H1 (cell line): Measurements from ENCODE around the gene ERICH6. TPM values are rescaled to one million over a fixed set of nuclear protein-coding genes. Genes with fewer than 3 reads are reported as not detected.

Experiments used
- BRCA1 ChIP-seq: IDR thresholded peaks from 2 replicates; pipeline ENCODE4 v1.6.1; 2012; ENCODE audit warnings: low read depth, low read length, improper control_type of control experiment
- CHD1 ChIP-seq: IDR thresholded peaks from 2 replicates; pipeline ENCODE4 v1.6.1; 2012; ENCODE audit warnings: low read depth, low read length, improper control_type of control experiment
- CHD2 ChIP-seq: IDR thresholded peaks from 2 replicates; pipeline ENCODE4 v1.6.1; 2012; ENCODE audit warnings: low read length, improper control_type of control experiment
- CHD7 ChIP-seq: fragments of 300-600 bp; sonication (generic); IDR thresholded peaks from 2 replicates; pipeline ENCODE4 v1.7.1; 2012; ENCODE audit warnings: low read length, moderate library complexity, mild to moderate bottlenecking, inconsistent platforms; ENCODE audit not compliant: insufficient replicate concordance
- CTBP2 ChIP-seq: IDR thresholded peaks from 2 replicates; pipeline ENCODE4 v1.7.0; 2011; ENCODE audit warnings: borderline replicate concordance, mild to moderate bottlenecking, moderate library complexity, mixed read lengths, low read length; ENCODE audit not compliant: insufficient read depth, insufficient read length
- JUN ChIP-seq: IDR thresholded peaks from 2 replicates; pipeline ENCODE4 v1.6.1; 2011; ENCODE audit warnings: low read depth, mild to moderate bottlenecking, improper control_type of control experiment, low read length
- polyA plus RNA-seq, 7 experiments: library from polyadenylated mRNA; depleted of rRNA in 3 of 7; stranded (reverse) in 5 of 7; unstranded in 2 of 7; fragments of >200 nt in 5 of 7; fragments of 200-250 nt in 2 of 7; gene quantifications; 1 replicate in 5 of 7; 2 replicates in 1 of 7; 4 replicates in 1 of 7; pipeline versions ENCODE4 v1.2.1 to v1.2.3, GENCODE V29; 2011 to 2013; ENCODE audit warnings: missing spikeins in 2 of 7, mixed read lengths in 2 of 7
- total RNA-seq: library from RNA; stranded (reverse); fragmentation: NEBNext Ultra II Directional; extraction: Animal tissue kit (Norgen Biotek cat#: 25700); gene quantifications from 2 replicates; pipeline ENCODE4 v1.2.1, GENCODE V29; 2021

The ERICH6 gene
- total and polyA plus RNA-seq, 2 of the 8 experiments (the other 6 are each of a cell fraction or from before 2014, with no cell fraction given), result not detected

- TF ChIP-seq CHD7 (no peak), BRCA1 (no peak), JUN (no peak), CTBP2 (no peak), CHD2 (no peak), CHD1 (no peak)
- TF ChIP-seq, all 59 proteins: peak for 0
These were observed 45.5 kb upstream of the ERICH6 start (continued) for GRCh38 chr3:150749255-150749654.
